Testis (tissue), 2 donors: Measurements from ENCODE around the gene PIP5K1B.

Experiments
- POLR2A ChIP-seq: fragments of 450-650 bp; IDR thresholded peaks from one replicate; pipeline ENCODE4 v1.6.1; 2017; ENCODE audit warnings: antibody characterized with exemption, mild to moderate bottlenecking, moderate library complexity
- TF ChIP-seq, protein P1 (sequence below), 3 experiments: fragments of 450-650 bp in 2 of 3; fragments of 200-600 bp in 1 of 3; sonication (generic) in 1 of 3; IDR thresholded peaks; one replicate each; pipeline ENCODE4 v1.5.1; 2016 to 2019; ENCODE audit warnings: antibody characterized with exemption in 3 of 3, mild to moderate bottlenecking in 2 of 3, moderate library complexity in 1 of 3

- TF ChIP-seq, protein P1, sequence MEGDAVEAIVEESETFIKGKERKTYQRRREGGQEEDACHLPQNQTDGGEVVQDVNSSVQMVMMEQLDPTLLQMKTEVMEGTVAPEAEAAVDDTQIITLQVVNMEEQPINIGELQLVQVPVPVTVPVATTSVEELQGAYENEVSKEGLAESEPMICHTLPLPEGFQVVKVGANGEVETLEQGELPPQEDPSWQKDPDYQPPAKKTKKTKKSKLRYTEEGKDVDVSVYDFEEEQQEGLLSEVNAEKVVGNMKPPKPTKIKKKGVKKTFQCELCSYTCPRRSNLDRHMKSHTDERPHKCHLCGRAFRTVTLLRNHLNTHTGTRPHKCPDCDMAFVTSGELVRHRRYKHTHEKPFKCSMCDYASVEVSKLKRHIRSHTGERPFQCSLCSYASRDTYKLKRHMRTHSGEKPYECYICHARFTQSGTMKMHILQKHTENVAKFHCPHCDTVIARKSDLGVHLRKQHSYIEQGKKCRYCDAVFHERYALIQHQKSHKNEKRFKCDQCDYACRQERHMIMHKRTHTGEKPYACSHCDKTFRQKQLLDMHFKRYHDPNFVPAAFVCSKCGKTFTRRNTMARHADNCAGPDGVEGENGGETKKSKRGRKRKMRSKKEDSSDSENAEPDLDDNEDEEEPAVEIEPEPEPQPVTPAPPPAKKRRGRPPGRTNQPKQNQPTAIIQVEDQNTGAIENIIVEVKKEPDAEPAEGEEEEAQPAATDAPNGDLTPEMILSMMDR (IDR thresholded peaks at IDR 0.05) = no peak
- no peak for TF ChIP-seq POLR2A
These were observed 97.5 kb downstream of the PIP5K1B start for GRCh38 chr9:68802525-68803015.
